HG02884 (cell line): Measurements from ENCODE around the gene SLC25A19.
"Not testable (repeated sequence)": the region's sequence is repeated elsewhere in the genome, so short reads cannot be mapped to it uniquely, and the experiment has no call there.

ENCODE experiments used
- ATAC-seq: cut with Tn5 transposase; IDR thresholded peaks from one replicate; pipeline ENCODE4 v1.9.1; 2021; ENCODE audit warnings: mild to moderate bottlenecking, moderate library complexity; ENCODE audit not compliant: unreplicated experiment

The SLC25A19 gene

GRCh38 chr17:75301502-75302206, 12.4 kb upstream of the SLC25A19 start:
- ATAC-seq = no peak

GRCh38 chr17:75301049-75301448, 11.8 kb upstream of the SLC25A19 start:
- ATAC-seq = no peak

- no peak for ATAC-seq
These were observed 11.0 kb upstream of the SLC25A19 start for GRCh38 chr17:75300280-75300679.

- ATAC-seq = peak; percentile 53
These were observed 6.2 kb upstream of the SLC25A19 start for GRCh38 chr17:75295201-75296158.

GRCh38 chr17:75292810-75293448, 3.7 kb upstream of the SLC25A19 start:
- not testable (repeated sequence) for ATAC-seq

GRCh38 chr17:75289832-75290337, 652 bp upstream of the SLC25A19 start:
- ATAC-seq = no peak

- ATAC-seq = peak; percentile 13
These were observed 491 bp downstream of the SLC25A19 start for GRCh38 chr17:75288770-75289114.

GRCh38 chr17:75288359-75288758, 874 bp downstream of the SLC25A19 start:
- no peak for ATAC-seq

GRCh38 chr17:75287221-75287620, 2.0 kb downstream of the SLC25A19 start:
- no peak for ATAC-seq

GRCh38 chr17:75285123-75285522, 4.1 kb downstream of the SLC25A19 start:
- no peak for ATAC-seq

GRCh38 chr17:75280189-75280588, 9.0 kb downstream of the SLC25A19 start:
- ATAC-seq = not testable (repeated sequence)

- ATAC-seq = no peak
These were observed 11.6 kb downstream of the SLC25A19 start for GRCh38 chr17:75277664-75278071.

GRCh38 chr17:75273977-75274708, 15.1 kb downstream of the SLC25A19 start:
- no peak for ATAC-seq

- no peak for ATAC-seq
These were observed 16.4 kb downstream of the SLC25A19 start for GRCh38 chr17:75272848-75273184.

GRCh38 chr17:75271955-75272847, 17.0 kb downstream of the SLC25A19 start:
- no peak for ATAC-seq

GRCh38 chr17:75271233-75271954, 17.8 kb downstream of the SLC25A19 start:
- ATAC-seq = no peak

- ATAC-seq = no peak
These were observed 18.3 kb downstream of the SLC25A19 start, which contains the start of gene MIF4GD for GRCh38 chr17:75270966-75271232. MIF4GD (minus strand) TSS chr17:75271231; CDS start chr17:75270195, 1,036 bp downstream.

- no peak for ATAC-seq
These were observed 18.8 kb downstream of the SLC25A19 start for GRCh38 chr17:75270218-75270965.

GRCh38 chr17:75269844-75270217, 19.4 kb downstream of the SLC25A19 start:
- no peak for ATAC-seq
